ENCODE data around the gene CD300LD.
"Not testable (repeated sequence)": the region's sequence is repeated elsewhere in the genome, so short reads cannot be mapped to it uniquely, and the experiment has no call there.

CD300LD gene

GRCh38 chr17:74569020-74570003, 22.8 kb downstream of the CD300LD start:
- peak; percentile 95 to 96 for DNase-seq

GRCh38 chr17:74568106-74568873, 23.8 kb downstream of the CD300LD start:
- no peak for DNase-seq

- no peak for DNase-seq
These were observed 24.7 kb downstream of the CD300LD start, which contains the start of gene CD300H for GRCh38 chr17:74567397-74567796. Gene CD300H (minus strand): TSS chr17:74567509.

- DNase-seq = peak; percentile 72 to 90
These were observed 25.8 kb downstream of the CD300LD start for GRCh38 chr17:74566132-74566753.

GRCh38 chr17:74565126-74565525, 27.0 kb downstream of the CD300LD start:
- DNase-seq = no peak

GRCh38 chr17:74563358-74563757, 28.7 kb downstream of the CD300LD start:
- no peak for DNase-seq

GRCh38 chr17:74561586-74561985, 30.5 kb downstream of the CD300LD start:
- DNase-seq = no peak

- no peak for DNase-seq
These were observed 33.1 kb downstream of the CD300LD start for GRCh38 chr17:74558882-74559519.

- DNase-seq = not testable (repeated sequence)
These were observed 33.7 kb downstream of the CD300LD start for GRCh38 chr17:74558402-74558801.

GRCh38 chr17:74555427-74555940, 36.6 kb downstream of the CD300LD start:
- no peak for DNase-seq

- no peak for DNase-seq
These were observed 37.2 kb downstream of the CD300LD start for GRCh38 chr17:74554909-74555308.

- DNase-seq = no peak
These were observed 40.0 kb downstream of the CD300LD start for GRCh38 chr17:74552037-74552436.

GRCh38 chr17:74550602-74551001, 41.5 kb downstream of the CD300LD start:
- no peak for DNase-seq

GRCh38 chr17:74549343-74549742, 42.7 kb downstream of the CD300LD start:
- no peak for DNase-seq

GRCh38 chr17:74547736-74548135, 44.3 kb downstream of the CD300LD start:
- DNase-seq = peak; percentile 69 to 73

- no peak for DNase-seq
These were observed 44.8 kb downstream of the CD300LD start for GRCh38 chr17:74547264-74547663.

GRCh38 chr17:74546586-74546985, 45.5 kb downstream of the CD300LD start:
- DNase-seq = no peak

- peak; percentile 62 to 83 for DNase-seq
These were observed 46.2 kb downstream of the CD300LD start, which contains the start of gene CD300C for GRCh38 chr17:74545843-74546230. Gene CD300C (minus strand): TSS chr17:74546115. CDS start chr17:74545782, 333 bp downstream.

- no peak for DNase-seq
These were observed 46.9 kb downstream of the CD300LD start for GRCh38 chr17:74544991-74545842.

GRCh38 chr17:74543891-74544760, 48.0 kb downstream of the CD300LD start:
- DNase-seq = no peak

Measured in Kasumi-1 (cell line).